GM23338 (cell line): ENCODE results near the gene SH2D5. TPM values are rescaled to one million over a fixed set of nuclear protein-coding genes. Genes with fewer than 3 reads are reported as not detected.

Experiments used
- ATAC-seq: fragments of 200-7000 bp; cut with Tn5 transposase; 3 replicates; pipeline ENCODE4 v1.9.1; 2020
- DNase-seq: peaks from one replicate; pipeline ENCODE4 v3.0.0-alpha.2; 2015; ENCODE audit warnings: low spot score
- H2AFZ ChIP-seq: fragments of 200-600 bp; sonication (generic); 2 replicates; pipeline ENCODE4 v1.8.0; 2016; ENCODE audit warnings: antibody characterized with exemption, mild to moderate bottlenecking, moderate library complexity
- H3F3A ChIP-seq: fragments of 200-600 bp; sonication (generic); replicated peaks from 2 replicates; pipeline ENCODE4 v1.8.0; 2017; ENCODE audit warnings: antibody characterized with exemption, mixed run types, low read depth
- H3K27ac ChIP-seq: fragments of 200-600 bp; sonication (generic); 2 replicates; pipeline ENCODE4 v1.6.1; 2016; ENCODE audit warnings: low read depth
- H3K27me3 ChIP-seq: fragments of 200-600 bp; sonication (generic); 2 replicates; pipeline ENCODE4 v1.8.0; 2016; ENCODE audit warnings: mild to moderate bottlenecking, mixed run types, moderate library complexity; ENCODE audit not compliant: insufficient read depth
- H3K36me3 ChIP-seq: fragments of 200-600 bp; sonication (generic); 2 replicates; pipeline ENCODE4 v1.8.0; 2016; ENCODE audit warnings: mild to moderate bottlenecking; ENCODE audit not compliant: insufficient read depth
- H3K4me1 ChIP-seq: fragments of 200-600 bp; sonication (generic); 2 replicates; pipeline ENCODE4 v1.8.0; 2016; ENCODE audit warnings: mild to moderate bottlenecking, moderate library complexity; ENCODE audit not compliant: insufficient read depth
- H3K4me2 ChIP-seq: fragments of 200-600 bp; sonication (generic); 2 replicates; pipeline ENCODE4 v1.7.1; 2017; ENCODE audit warnings: mixed run types
- H3K4me3 ChIP-seq: fragments of 200-600 bp; sonication (generic); 2 replicates; pipeline ENCODE4 v1.6.1; 2016; ENCODE audit warnings: mixed run types
- H3K79me2 ChIP-seq: fragments of 200-600 bp; sonication (generic); replicated peaks from 2 replicates; pipeline ENCODE4 v1.8.0; 2017; ENCODE audit warnings: mild to moderate bottlenecking; ENCODE audit not compliant: insufficient read depth
- H3K9me2 ChIP-seq: fragments of 200-600 bp; sonication (generic); 2 replicates; pipeline ENCODE4 v1.8.0; 2017; ENCODE audit not compliant: insufficient read depth
- H4K20me1 ChIP-seq: fragments of 200-600 bp; sonication (generic); replicated peaks from 2 replicates; pipeline ENCODE4 v1.8.0; 2017; ENCODE audit warnings: mild to moderate bottlenecking; ENCODE audit not compliant: insufficient read depth
- H3K27ac Mint-ChIP-seq: 2 replicates; pipeline ENCODE4 v1.8.0; 2020; ENCODE audit warnings: inconsistent platforms, mild to moderate bottlenecking, moderate library complexity, mixed read lengths
- H3K27me3 Mint-ChIP-seq: 3 replicates; pipeline ENCODE4 v1.8.0; 2022; ENCODE audit warnings: low read depth, mild to moderate bottlenecking, moderate library complexity, mixed read lengths, inconsistent platforms; ENCODE audit not compliant: insufficient read depth, poor library complexity
- H3K36me3 Mint-ChIP-seq: 3 replicates; pipeline ENCODE4 v1.8.0; 2021; ENCODE audit warnings: low read depth, mild to moderate bottlenecking, inconsistent platforms, moderate library complexity, mixed read lengths
- H3K4me1 Mint-ChIP-seq: 3 replicates; pipeline ENCODE4 v1.8.0; 2020; ENCODE audit warnings: mild to moderate bottlenecking, inconsistent platforms, mixed read lengths
- H3K4me3 Mint-ChIP-seq: 3 replicates; pipeline ENCODE4 v1.8.0; 2021; ENCODE audit warnings: moderate library complexity, mild to moderate bottlenecking, inconsistent platforms, mixed read lengths
- H3K9me3 Mint-ChIP-seq: 3 replicates; pipeline ENCODE4 v1.8.0; 2020; ENCODE audit warnings: moderate library complexity, mild to moderate bottlenecking, inconsistent platforms, mixed read lengths
- CREB1 ChIP-seq: fragments of 250-450 bp; sonication (Bioruptor Pico); IDR thresholded peaks from 2 replicates; pipeline ENCODE4 v1.5.0; 2020; ENCODE audit warnings: low read depth, mild to moderate bottlenecking, moderate library complexity
- EZH2 ChIP-seq: fragments of 200-600 bp; sonication (generic); IDR thresholded peaks from one replicate; pipeline ENCODE4 v1.8.0; 2017; ENCODE audit warnings: antibody characterized with exemption, mild to moderate bottlenecking, low read depth; ENCODE audit not compliant: unreplicated experiment
- EZH2phosphoT487 ChIP-seq: fragments of 200-600 bp; sonication (generic); IDR thresholded peaks from one replicate; pipeline ENCODE4 v1.8.1; 2018; ENCODE audit warnings: antibody characterized with exemption; ENCODE audit not compliant: unreplicated experiment
- JUNB ChIP-seq: IDR thresholded peaks from one replicate; pipeline ENCODE4 v1.6.1; 2016; ENCODE audit warnings: antibody characterized with exemption; ENCODE audit not compliant: unreplicated experiment
- NANOG ChIP-seq: IDR thresholded peaks from 2 replicates; pipeline ENCODE4 v1.6.1; 2016; ENCODE audit warnings: antibody characterized with exemption, borderline replicate concordance
- POLR2AphosphoS5 ChIP-seq: IDR thresholded peaks from 2 replicates; pipeline ENCODE4 v1.6.1; 2016; ENCODE audit warnings: antibody characterized with exemption, low read depth
- STAT1 ChIP-seq: IDR thresholded peaks from one replicate; pipeline ENCODE4 v1.6.1; 2016; ENCODE audit warnings: antibody characterized with exemption; ENCODE audit not compliant: unreplicated experiment
- ZNF114 ChIP-seq: fragments of 250-450 bp; sonication (Bioruptor Pico); IDR thresholded peaks from 2 replicates; pipeline ENCODE4 v1.5.0; 2020; ENCODE audit warnings: mild to moderate bottlenecking, moderate library complexity
- ZNF331 ChIP-seq: fragments of 250-450 bp; sonication (Bioruptor Pico); IDR thresholded peaks from 2 replicates; pipeline ENCODE4 v1.5.0; 2020; ENCODE audit warnings: low read depth, mild to moderate bottlenecking, moderate library complexity
- polyA plus RNA-seq: library from polyadenylated mRNA; unstranded; fragments of >200 nt; fragmentation: Nextera tagmentation; extraction: Ambion mirVana; gene quantifications from 2 replicates; pipeline ENCODE4 v1.2.1, GENCODE V29; 2016
- total RNA-seq: library from RNA; depleted of rRNA; stranded (reverse); fragments of >200 nt; shearing (Covaris generic); gene quantifications from 2 replicates; pipeline ENCODE4 v1.2.3, GENCODE V29; 2014
- TF ChIP-seq, protein P1 (sequence below): IDR thresholded peaks from 2 replicates; pipeline ENCODE4 v1.6.1; 2016; ENCODE audit warnings: antibody characterized with exemption
- TF ChIP-seq, protein P2 (sequence below): fragments of 250-450 bp; sonication (Bioruptor Pico); IDR thresholded peaks from 2 replicates; pipeline ENCODE4 v1.5.0; 2020; ENCODE audit warnings: mild to moderate bottlenecking, moderate library complexity
- TF ChIP-seq, protein P3 (sequence below), 2 experiments: fragments of 200-600 bp in 1 of 2; sonication (generic) in 1 of 2; conservative IDR thresholded peaks; 2 replicates each; pipeline versions ENCODE4 v1.5.1 to v1.6.1; 2016 to 2017; ENCODE audit warnings: antibody characterized with exemption in 2 of 2, low read depth in 2 of 2, mild to moderate bottlenecking in 2 of 2, moderate library complexity in 1 of 2
- TF ChIP-seq, protein P4 (sequence below): IDR thresholded peaks from one replicate; pipeline ENCODE4 v1.6.1; 2018; ENCODE audit warnings: antibody characterized with exemption; ENCODE audit not compliant: unreplicated experiment

Gene SH2D5
- total and polyA plus RNA-seq, 2 experiments from 2014 or later = 5.0 to 24.8 TPM

DNA sequence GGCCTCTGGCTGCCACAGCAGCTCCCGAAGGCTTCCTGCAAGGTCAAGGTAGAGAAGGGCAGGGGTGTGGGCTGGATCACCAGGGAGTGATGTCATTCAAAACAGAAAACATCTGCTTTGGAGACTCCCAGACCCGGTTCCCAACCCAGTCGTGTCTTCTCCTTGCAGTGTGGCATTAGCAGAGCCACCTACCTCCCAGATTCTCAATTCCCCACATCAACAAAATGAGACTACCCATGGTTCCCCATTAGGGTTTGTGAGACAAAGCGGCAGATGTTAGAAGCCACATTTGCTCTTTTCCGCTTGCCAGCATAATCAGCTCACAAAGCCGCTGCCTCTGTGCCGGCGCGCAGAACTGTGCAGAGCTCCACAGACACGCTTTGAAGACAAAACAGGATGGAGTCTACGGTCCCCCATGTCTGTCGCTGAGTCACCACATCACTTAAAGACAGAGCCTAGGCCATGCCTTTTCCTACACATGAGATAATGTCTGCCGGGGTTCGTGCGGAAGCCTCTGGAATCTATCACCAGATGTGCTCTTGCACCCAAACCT, 27.2 kb downstream of the SH2D5 start:
- H3K27me3 ChIP-seq = no peaks in the 10 kb centered on the region
- H3K79me2 ChIP-seq = no peaks in the 10 kb centered on the region
- no peak overlapping the region for H3K27ac Mint-ChIP-seq
- H3K4me3 ChIP-seq = no peak overlapping the region
- H3F3A ChIP-seq = no peaks in the 10 kb centered on the region
- H3K9me2 ChIP-seq = no peaks in the 10 kb centered on the region
- H3K27ac ChIP-seq = no peak overlapping the region
- H3K4me3 Mint-ChIP-seq = no peak overlapping the region
- H3K4me1 ChIP-seq = no peaks in the 10 kb centered on the region
- H3K36me3 Mint-ChIP-seq = peaks cover 27% of the 10 kb centered on the region
- no peak for DNase-seq
- H3K9me3 Mint-ChIP-seq = 0 out of 3 replicates have a peak, but pooled peaks cover 2% of the 10 kb centered on the region
- no peaks in the 10 kb centered on the region for H3K4me1 Mint-ChIP-seq
- no peaks in the 10 kb centered on the region; the same call in 1 of the 2 replicates for H3K36me3 ChIP-seq
- ATAC-seq = no peak
- no peak overlapping the region for H2AFZ ChIP-seq
- TF ChIP-seq ZNF331 (CRISPR knock-in tag) (no peak), CREB1 (CRISPR knock-in tag) (no peak), JUNB (no peak), EZH2phosphoT487 (no peak), STAT1 (no peak), ZNF114 (CRISPR knock-in tag) (no peak), EZH2 (no peak), POLR2AphosphoS5 (no peak), NANOG (no peak)
- TF ChIP-seq, protein P1, sequence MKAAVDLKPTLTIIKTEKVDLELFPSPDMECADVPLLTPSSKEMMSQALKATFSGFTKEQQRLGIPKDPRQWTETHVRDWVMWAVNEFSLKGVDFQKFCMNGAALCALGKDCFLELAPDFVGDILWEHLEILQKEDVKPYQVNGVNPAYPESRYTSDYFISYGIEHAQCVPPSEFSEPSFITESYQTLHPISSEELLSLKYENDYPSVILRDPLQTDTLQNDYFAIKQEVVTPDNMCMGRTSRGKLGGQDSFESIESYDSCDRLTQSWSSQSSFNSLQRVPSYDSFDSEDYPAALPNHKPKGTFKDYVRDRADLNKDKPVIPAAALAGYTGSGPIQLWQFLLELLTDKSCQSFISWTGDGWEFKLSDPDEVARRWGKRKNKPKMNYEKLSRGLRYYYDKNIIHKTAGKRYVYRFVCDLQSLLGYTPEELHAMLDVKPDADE = no peak
- TF ChIP-seq, protein P2, sequence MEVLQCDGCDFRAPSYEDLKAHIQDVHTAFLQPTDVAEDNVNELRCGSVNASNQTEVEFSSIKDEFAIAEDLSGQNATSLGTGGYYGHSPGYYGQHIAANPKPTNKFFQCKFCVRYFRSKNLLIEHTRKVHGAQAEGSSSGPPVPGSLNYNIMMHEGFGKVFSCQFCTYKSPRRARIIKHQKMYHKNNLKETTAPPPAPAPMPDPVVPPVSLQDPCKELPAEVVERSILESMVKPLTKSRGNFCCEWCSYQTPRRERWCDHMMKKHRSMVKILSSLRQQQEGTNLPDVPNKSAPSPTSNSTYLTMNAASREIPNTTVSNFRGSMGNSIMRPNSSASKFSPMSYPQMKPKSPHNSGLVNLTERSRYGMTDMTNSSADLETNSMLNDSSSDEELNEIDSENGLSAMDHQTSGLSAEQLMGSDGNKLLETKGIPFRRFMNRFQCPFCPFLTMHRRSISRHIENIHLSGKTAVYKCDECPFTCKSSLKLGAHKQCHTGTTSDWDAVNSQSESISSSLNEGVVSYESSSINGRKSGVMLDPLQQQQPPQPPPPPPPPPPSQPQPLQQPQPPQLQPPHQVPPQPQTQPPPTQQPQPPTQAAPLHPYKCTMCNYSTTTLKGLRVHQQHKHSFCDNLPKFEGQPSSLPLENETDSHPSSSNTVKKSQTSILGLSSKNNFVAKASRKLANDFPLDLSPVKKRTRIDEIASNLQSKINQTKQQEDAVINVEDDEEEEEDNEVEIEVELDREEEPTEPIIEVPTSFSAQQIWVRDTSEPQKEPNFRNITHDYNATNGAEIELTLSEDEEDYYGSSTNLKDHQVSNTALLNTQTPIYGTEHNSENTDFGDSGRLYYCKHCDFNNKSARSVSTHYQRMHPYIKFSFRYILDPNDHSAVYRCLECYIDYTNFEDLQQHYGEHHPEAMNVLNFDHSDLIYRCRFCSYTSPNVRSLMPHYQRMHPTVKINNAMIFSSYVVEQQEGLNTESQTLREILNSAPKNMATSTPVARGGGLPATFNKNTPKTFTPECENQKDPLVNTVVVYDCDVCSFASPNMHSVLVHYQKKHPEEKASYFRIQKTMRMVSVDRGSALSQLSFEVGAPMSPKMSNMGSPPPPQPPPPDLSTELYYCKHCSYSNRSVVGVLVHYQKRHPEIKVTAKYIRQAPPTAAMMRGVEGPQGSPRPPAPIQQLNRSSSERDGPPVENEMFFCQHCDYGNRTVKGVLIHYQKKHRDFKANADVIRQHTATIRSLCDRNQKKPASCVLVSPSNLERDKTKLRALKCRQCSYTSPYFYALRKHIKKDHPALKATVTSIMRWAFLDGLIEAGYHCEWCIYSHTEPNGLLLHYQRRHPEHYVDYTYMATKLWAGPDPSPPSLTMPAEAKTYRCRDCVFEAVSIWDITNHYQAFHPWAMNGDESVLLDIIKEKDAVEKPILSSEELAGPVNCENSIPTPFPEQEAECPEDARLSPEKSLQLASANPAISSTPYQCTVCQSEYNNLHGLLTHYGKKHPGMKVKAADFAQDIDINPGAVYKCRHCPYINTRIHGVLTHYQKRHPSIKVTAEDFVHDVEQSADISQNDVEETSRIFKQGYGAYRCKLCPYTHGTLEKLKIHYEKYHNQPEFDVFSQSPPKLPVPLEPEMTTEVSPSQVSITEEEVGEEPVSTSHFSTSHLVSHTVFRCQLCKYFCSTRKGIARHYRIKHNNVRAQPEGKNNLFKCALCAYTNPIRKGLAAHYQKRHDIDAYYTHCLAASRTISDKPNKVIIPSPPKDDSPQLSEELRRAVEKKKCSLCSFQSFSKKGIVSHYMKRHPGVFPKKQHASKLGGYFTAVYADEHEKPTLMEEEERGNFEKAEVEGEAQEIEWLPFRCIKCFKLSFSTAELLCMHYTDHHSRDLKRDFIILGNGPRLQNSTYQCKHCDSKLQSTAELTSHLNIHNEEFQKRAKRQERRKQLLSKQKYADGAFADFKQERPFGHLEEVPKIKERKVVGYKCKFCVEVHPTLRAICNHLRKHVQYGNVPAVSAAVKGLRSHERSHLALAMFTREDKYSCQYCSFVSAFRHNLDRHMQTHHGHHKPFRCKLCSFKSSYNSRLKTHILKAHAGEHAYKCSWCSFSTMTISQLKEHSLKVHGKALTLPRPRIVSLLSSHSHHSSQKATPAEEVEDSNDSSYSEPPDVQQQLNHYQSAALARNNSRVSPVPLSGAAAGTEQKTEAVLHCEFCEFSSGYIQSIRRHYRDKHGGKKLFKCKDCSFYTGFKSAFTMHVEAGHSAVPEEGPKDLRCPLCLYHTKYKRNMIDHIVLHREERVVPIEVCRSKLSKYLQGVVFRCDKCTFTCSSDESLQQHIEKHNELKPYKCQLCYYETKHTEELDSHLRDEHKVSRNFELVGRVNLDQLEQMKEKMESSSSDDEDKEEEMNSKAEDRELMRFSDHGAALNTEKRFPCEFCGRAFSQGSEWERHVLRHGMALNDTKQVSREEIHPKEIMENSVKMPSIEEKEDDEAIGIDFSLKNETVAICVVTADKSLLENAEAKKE = no peak
- TF ChIP-seq, protein P3, sequence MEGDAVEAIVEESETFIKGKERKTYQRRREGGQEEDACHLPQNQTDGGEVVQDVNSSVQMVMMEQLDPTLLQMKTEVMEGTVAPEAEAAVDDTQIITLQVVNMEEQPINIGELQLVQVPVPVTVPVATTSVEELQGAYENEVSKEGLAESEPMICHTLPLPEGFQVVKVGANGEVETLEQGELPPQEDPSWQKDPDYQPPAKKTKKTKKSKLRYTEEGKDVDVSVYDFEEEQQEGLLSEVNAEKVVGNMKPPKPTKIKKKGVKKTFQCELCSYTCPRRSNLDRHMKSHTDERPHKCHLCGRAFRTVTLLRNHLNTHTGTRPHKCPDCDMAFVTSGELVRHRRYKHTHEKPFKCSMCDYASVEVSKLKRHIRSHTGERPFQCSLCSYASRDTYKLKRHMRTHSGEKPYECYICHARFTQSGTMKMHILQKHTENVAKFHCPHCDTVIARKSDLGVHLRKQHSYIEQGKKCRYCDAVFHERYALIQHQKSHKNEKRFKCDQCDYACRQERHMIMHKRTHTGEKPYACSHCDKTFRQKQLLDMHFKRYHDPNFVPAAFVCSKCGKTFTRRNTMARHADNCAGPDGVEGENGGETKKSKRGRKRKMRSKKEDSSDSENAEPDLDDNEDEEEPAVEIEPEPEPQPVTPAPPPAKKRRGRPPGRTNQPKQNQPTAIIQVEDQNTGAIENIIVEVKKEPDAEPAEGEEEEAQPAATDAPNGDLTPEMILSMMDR (conservative IDR thresholded peaks at IDR 0.05; ENCODE audit: low read depth in 2 of 2) = no peak
- TF ChIP-seq, protein P4, sequence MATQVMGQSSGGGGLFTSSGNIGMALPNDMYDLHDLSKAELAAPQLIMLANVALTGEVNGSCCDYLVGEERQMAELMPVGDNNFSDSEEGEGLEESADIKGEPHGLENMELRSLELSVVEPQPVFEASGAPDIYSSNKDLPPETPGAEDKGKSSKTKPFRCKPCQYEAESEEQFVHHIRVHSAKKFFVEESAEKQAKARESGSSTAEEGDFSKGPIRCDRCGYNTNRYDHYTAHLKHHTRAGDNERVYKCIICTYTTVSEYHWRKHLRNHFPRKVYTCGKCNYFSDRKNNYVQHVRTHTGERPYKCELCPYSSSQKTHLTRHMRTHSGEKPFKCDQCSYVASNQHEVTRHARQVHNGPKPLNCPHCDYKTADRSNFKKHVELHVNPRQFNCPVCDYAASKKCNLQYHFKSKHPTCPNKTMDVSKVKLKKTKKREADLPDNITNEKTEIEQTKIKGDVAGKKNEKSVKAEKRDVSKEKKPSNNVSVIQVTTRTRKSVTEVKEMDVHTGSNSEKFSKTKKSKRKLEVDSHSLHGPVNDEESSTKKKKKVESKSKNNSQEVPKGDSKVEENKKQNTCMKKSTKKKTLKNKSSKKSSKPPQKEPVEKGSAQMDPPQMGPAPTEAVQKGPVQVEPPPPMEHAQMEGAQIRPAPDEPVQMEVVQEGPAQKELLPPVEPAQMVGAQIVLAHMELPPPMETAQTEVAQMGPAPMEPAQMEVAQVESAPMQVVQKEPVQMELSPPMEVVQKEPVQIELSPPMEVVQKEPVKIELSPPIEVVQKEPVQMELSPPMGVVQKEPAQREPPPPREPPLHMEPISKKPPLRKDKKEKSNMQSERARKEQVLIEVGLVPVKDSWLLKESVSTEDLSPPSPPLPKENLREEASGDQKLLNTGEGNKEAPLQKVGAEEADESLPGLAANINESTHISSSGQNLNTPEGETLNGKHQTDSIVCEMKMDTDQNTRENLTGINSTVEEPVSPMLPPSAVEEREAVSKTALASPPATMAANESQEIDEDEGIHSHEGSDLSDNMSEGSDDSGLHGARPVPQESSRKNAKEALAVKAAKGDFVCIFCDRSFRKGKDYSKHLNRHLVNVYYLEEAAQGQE = no peak
- peaks cover 4% of the 10 kb centered on the region for H4K20me1 ChIP-seq
- H3K4me2 ChIP-seq = no peak overlapping the region
- peaks cover 8% of the 10 kb centered on the region for H3K27me3 Mint-ChIP-seq
